ENCODE data around the gene NXPH4.

Gene NXPH4

DNA sequence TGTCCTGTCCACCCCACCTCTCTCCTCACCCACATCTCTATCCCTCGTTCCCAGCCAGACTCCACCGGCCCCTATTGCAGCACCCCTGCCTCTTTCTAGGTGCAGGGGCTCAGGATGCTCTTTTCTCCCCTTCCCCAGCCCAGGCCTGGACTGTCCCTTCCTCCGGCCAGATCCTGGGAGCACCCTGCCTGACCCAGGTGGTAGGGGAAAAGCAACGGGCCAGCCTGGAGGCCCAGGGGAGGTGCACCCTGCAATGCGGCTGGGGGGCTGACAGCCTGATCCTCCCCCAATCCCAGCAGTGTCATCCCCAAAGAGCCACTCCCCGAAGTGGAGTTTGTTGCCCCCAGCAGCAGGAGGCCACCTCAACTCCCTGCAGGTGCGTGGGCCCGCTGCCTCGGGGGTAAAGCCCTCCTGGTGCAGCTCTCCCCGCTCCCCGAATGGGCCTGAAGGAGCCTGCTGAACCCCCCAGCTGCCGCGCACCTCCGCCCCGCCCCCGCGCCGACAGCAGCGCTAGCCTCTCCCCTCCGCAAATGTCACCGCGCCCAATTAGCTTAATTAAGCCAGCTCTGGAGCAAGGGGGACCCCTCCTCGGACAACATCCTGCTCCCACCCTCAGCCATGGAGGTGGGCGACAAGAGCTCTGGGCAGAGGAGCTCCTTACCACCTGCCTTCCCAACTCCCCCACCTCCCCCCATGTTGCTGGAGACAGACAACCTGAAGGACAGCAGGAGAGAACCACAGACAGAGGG lies 4.7 kb downstream of the NXPH4 start:
- TF ChIP-seq, protein P1, sequence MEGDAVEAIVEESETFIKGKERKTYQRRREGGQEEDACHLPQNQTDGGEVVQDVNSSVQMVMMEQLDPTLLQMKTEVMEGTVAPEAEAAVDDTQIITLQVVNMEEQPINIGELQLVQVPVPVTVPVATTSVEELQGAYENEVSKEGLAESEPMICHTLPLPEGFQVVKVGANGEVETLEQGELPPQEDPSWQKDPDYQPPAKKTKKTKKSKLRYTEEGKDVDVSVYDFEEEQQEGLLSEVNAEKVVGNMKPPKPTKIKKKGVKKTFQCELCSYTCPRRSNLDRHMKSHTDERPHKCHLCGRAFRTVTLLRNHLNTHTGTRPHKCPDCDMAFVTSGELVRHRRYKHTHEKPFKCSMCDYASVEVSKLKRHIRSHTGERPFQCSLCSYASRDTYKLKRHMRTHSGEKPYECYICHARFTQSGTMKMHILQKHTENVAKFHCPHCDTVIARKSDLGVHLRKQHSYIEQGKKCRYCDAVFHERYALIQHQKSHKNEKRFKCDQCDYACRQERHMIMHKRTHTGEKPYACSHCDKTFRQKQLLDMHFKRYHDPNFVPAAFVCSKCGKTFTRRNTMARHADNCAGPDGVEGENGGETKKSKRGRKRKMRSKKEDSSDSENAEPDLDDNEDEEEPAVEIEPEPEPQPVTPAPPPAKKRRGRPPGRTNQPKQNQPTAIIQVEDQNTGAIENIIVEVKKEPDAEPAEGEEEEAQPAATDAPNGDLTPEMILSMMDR (IDR thresholded peaks at IDR 0.05; ENCODE audit: poor library complexity, severe bottlenecking), result no peak
- no peaks in the 10 kb centered on the region for H3K9me3 ChIP-seq (ENCODE audit: severe bottlenecking)

DNA sequence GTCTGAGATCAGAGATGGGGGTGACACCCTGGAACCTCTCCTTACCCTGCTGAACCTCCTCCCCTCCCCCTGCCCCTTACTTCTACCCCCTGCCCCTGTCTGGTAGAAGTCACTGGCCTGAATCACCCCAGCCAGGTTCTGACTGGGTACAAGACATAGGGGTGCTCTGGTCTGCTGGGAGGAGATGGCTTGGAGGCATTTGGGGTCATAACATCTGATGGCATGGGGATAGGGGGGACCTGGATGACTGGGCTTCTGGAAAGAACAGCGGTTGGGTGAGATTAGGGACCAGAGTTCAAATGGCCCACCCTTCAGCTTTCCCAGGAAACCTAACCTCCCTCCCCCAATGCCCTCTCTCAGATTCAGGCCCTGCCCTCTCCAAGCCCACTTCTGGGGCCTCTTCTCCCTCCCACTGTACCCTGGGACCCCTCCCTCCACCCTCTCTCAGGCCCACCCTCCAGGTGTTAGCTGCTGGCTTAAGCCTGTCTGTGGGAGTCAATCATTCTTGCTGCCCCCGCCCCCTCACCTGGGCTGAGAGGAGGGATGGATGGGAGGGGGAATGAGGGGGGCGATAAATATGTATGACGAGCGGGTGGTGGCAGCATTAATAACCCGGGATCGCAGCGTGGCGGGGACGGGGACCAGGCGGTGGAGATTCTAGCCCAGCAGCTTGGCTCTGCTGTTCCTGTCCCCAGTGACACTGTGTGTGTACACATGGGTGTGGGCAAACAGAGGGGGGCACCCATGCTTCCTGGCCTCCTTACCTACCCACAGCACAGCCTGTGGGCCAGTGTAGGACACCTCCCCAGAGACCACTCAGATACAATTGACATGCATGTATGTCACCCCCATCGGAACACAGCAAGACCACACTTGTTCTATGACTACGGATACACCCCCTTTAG lies 5.9 kb downstream of the NXPH4 start:
- no peak overlapping the region for H3K27ac ChIP-seq (ENCODE audit: poor library complexity, severe bottlenecking)
- H3K36me3 ChIP-seq (ENCODE audit: low read depth), result no peaks in the 10 kb centered on the region
- DNase-seq (ENCODE audit: low spot score) (no peak), ATAC-seq (ENCODE audit: low read depth) (no peak)
- TF ChIP-seq, protein P1 (IDR thresholded peaks at IDR 0.05; ENCODE audit: poor library complexity, severe bottlenecking), result no peak
- H3K9me3 ChIP-seq (ENCODE audit: severe bottlenecking), result no peaks in the 10 kb centered on the region
- no peaks in the 10 kb centered on the region for H3K4me1 ChIP-seq (ENCODE audit: insufficient read depth, poor library complexity, severe bottlenecking)
- H3K4me3 ChIP-seq (ENCODE audit: severe bottlenecking), result no peak overlapping the region
- H3K27me3 ChIP-seq (ENCODE audit: insufficient read depth, poor library complexity, severe bottlenecking), result peaks cover 45% of the 10 kb centered on the region

More for the DNA sequence above, 4.7 kb downstream of the NXPH4 start:
- Histone ChIP-seq H3K27me3 (ENCODE audit: insufficient read depth, poor library complexity, severe bottlenecking) (peaks cover 54% of the 10 kb centered on the region), H3K4me3 (ENCODE audit: severe bottlenecking) (no peak overlapping the region), H3K36me3 (ENCODE audit: low read depth) (no peaks in the 10 kb centered on the region), H3K27ac (ENCODE audit: poor library complexity, severe bottlenecking) (no peak overlapping the region), H3K4me1 (ENCODE audit: insufficient read depth, poor library complexity, severe bottlenecking) (no peaks in the 10 kb centered on the region)
- DNase-seq (ENCODE audit: low spot score), result no peak
- no peak for ATAC-seq (ENCODE audit: low read depth)

DNA sequence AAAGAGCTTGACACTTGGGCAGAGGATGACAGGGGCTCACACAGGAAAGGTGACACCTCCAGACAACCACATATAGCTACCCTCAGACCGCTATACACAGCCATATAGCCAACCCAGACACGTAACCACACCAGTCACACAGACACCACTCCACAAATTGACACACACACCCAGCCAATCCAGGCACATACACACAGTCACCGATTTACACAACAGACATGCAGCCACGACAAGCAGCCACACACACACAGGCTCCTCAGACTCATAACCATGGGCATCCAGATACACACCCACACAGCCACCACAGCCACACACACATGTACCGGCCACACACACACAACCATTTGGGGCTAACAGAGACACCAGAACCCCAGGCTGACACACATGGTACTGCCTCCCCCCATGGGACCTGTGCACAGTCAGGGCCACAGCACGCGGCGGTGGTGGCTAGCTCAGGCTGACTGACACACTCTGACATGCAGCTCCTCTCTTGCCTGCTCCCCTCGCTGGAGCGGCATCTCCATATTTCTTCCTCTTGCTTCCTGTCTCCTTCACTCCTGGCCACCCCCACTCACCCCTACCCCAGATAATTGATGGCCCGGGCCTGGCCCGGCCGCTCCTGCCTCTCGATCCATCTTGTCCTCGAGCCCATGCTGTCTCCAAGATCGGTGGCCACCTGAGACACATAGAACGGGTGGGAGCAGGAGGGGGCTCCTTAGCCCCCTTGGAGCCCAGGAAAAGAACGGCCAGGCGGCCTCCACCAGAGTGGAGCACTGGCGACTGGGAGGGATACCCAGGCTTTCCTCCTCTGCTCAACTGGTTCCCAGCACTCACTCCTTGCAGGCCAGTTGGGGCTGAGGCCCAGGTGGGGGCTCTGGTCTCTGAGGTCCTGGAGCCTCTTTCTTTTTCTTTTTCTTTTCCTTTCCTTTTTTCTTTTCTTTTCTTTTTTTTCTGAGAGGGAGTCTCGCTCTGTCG lies 6.9 kb downstream of the NXPH4 start:
- DNase-seq (ENCODE audit: low spot score) (no peak), ATAC-seq (ENCODE audit: low read depth) (no peak)
- no peaks in the 10 kb centered on the region for H3K36me3 ChIP-seq (ENCODE audit: low read depth)
- H3K4me3 ChIP-seq (ENCODE audit: severe bottlenecking), result no peak overlapping the region
- no peaks in the 10 kb centered on the region for H3K9me3 ChIP-seq (ENCODE audit: severe bottlenecking)
- H3K27me3 ChIP-seq (ENCODE audit: insufficient read depth, poor library complexity, severe bottlenecking), result peaks cover 35% of the 10 kb centered on the region
- H3K4me1 ChIP-seq (ENCODE audit: insufficient read depth, poor library complexity, severe bottlenecking), result no peaks in the 10 kb centered on the region
- TF ChIP-seq, protein P1 (IDR thresholded peaks at IDR 0.05; ENCODE audit: poor library complexity, severe bottlenecking), result no peak
- no peak overlapping the region for H3K27ac ChIP-seq (ENCODE audit: poor library complexity, severe bottlenecking)

DNA sequence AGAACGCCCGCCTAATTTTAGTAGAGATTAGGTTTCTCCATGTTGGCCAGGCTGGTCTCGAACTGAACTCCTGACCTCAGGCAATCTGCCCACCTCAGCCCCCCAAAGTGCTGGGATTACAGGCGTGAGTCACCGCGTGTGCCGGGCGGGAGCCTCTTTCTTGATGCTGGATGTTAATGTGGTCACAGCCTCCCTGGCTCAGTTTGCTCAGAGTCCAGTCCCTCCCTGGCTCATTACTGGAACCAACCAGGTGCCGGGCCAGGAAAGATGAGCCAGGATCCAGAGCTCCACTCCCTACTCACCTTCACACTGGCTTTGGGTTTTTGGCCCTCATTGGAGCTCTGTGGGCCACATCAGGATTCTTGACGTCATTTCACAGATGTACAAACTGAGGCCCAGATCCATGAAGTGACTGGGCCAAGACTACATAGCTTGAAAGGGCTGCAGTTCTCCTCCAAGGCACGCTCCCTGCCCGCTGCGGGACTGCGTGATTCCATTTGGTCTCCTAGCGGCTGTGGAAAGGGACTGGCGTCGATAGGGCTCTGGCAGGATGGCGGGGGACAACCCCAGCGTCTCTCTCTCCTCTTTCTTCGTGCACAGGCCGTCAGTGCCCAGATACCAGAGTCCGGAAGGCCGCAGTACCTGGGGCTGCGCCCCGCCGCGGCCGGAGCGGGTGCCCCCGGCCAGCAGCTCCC lies 7.8 kb downstream of the NXPH4 start:
- Histone ChIP-seq H3K4me1 (ENCODE audit: insufficient read depth, poor library complexity, severe bottlenecking) (no peaks in the 10 kb centered on the region), H3K4me3 (ENCODE audit: severe bottlenecking) (no peak overlapping the region), H3K27me3 (ENCODE audit: insufficient read depth, poor library complexity, severe bottlenecking) (peaks cover 26% of the 10 kb centered on the region), H3K27ac (ENCODE audit: poor library complexity, severe bottlenecking) (no peak overlapping the region), H3K36me3 (ENCODE audit: low read depth) (no peaks in the 10 kb centered on the region), H3K9me3 (ENCODE audit: severe bottlenecking) (no peaks in the 10 kb centered on the region)
- DNase-seq (ENCODE audit: low spot score) (no peak), ATAC-seq (ENCODE audit: low read depth) (no peak)
- TF ChIP-seq, protein P1 (IDR thresholded peaks at IDR 0.05; ENCODE audit: poor library complexity, severe bottlenecking), result no peak

Measured in RWPE2 (cell line).